Ovary (tissue), 9 donors: ENCODE measurements around the gene FARS2. TPM values are rescaled to one million over a fixed set of nuclear protein-coding genes. Genes with fewer than 3 reads are reported as not detected.

Source experiments
- DNase-seq, 5 donors: peaks; one replicate each; pipeline ENCODE4 v3.0.0-alpha.2; 2019 to 2020
- H3K27ac ChIP-seq, 2 donors: fragments of 200-600 bp; one replicate each; pipeline versions ENCODE4 v1.5.1 to v1.8.0; 2019 to 2022
- H3K27me3 ChIP-seq: fragments of 200-600 bp; one replicate; pipeline ENCODE4 v1.8.0; 2022
- H3K36me3 ChIP-seq: fragments of 200-600 bp; sonication (generic); one replicate; pipeline ENCODE4 v1.5.1; 2019
- H3K4me1 ChIP-seq: one replicate; pipeline ENCODE4 v1.8.1; 2013; ENCODE audit warnings: mild to moderate bottlenecking, moderate library complexity; ENCODE audit not compliant: insufficient read depth
- H3K4me3 ChIP-seq: fragments of 200-600 bp; sonication (generic); one replicate; pipeline ENCODE4 v1.5.1; 2017
- H3K9me3 ChIP-seq, 2 donors: fragments of 200-600 bp in 1 of 2; sonication (generic) in 1 of 2; one replicate each; pipeline versions ENCODE4 v1.5.1 to v1.8.1; 2013 to 2019; ENCODE audit warnings: mild to moderate bottlenecking in 1 of 2, moderate library complexity in 1 of 2
- EP300 ChIP-seq: sonication (generic); formaldehyde crosslinking; IDR thresholded peaks from one replicate; pipeline ENCODE4 v1.6.1; 2017; ENCODE audit warnings: antibody characterized with exemption
- POLR2A ChIP-seq: fragments of 450-650 bp; IDR thresholded peaks from one replicate; pipeline ENCODE4 v1.6.1; 2017; ENCODE audit warnings: antibody characterized with exemption, mild to moderate bottlenecking, moderate library complexity
- WGBS, 3 donors: extraction: QIAGEN DNeasy Blood & Tissue Kit in 1 of 3; methylation state at CpG; one replicate each; pipeline versions ENCODE4 v1.1.5 to v1.1.7; 2013 to 2017; 5-methylcytosine and 5-hydroxymethylcytosine counted together
- intact Hi-C, 4 donors: fragments of 100-400 bp; cut with DNase I; formaldehyde crosslinking; loops; one replicate each; pipeline versions ENCODE4 v1.11.0 to v1.15.1; 2022 to 2023
- polyA plus RNA-seq, 2 donors: library from polyadenylated mRNA; stranded (reverse); fragments of 200-250 nt in 1 of 2; fragments of 350-450 nt in 1 of 2; fragmentation: Illumina TruSeq in 1 of 2; extraction: RNeasy Lipid Tissue Mini Kit (QIAGEN cat#74804) in 1 of 2; gene quantifications; one replicate each; pipeline ENCODE4 v1.2.3, GENCODE V29; 2013 to 2014
- total RNA-seq, 7 donors: library from RNA; depleted of rRNA in 2 of 7; stranded (reverse); fragments of >200 nt in 2 of 7; fragmentation: NEBNext Ultra II Directional in 3 of 7; extraction: Animal tissue kit (Norgen Biotek cat#: 25700) in 3 of 7; gene quantifications; one replicate each; pipeline versions ENCODE4 v1.1.0 to v1.2.4, GENCODE V29; 2016 to 2023
- TF ChIP-seq, protein P1 (sequence below), 3 donors: fragments of 450-650 bp in 2 of 3; fragments of 200-600 bp in 1 of 3; IDR thresholded peaks; one replicate each; pipeline versions ENCODE4 v1.5.1 to v1.8.0; 2016 to 2022; ENCODE audit warnings: antibody characterized with exemption in 3 of 3, mild to moderate bottlenecking in 1 of 3
- donor health status: DM: no; HTN: no; CAD: no; lungs with moderate emphysema.
- donor health status: DM: no; HTN: no; CAD: no.
- donor health status: Bipolar disorder and iron deficiency.
- donor health status: DM: yes; HTN: yes; CAD: no.
- donor health status: DM: no; HTN: no; CAD: no.
- donor health status: DM: yes; HTN: yes; CAD: no.

FARS2 gene
- total and polyA plus RNA-seq, 9 donors: 9.2 to 17.5 (median 11.0) TPM

DNA sequence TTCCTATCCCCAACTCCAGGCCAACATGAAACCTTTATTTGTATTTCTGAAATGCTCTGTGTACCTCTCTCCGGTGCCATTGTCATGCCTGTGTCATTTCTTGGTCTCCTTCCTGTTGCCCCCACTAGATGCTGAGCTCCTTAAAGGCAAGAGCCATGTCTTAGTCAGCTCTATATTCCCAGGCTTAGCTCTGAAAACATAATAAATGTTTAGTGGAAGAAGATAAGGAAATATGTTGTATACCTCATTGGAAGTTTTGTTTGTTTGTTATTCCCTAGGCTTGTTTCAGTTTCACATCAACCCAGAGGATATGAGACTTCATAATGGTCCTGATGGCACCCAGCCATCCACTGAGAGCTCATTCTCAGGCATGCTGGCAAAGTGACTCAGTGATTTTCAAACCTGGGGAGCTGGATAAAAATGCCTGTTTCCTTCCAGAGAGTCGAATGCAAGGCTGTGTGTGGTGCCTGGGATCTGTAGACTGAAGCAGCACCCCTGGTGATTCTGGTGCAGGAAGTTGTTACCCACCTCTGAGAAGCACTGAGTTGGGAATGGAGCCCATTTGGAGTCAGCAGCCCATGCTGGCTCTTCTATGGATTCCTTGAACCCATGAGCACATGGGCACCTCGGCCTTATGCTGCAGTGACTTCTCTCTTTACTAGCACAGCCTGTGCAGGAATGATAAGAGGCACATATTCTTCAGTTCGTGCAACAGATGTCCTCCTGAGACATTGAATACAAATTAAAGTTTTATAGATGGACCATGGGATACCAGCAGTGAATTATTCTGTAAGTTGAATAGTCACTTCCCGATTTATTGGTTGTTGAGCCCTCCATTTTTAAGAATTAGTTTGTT is 205.2 kb downstream of the FARS2 start:
- no peak overlapping the region for H3K4me3 ChIP-seq
- no peaks in the 10 kb centered on the region for H3K27me3 ChIP-seq
- H3K9me3 ChIP-seq: no peaks in the 10 kb centered on the region
- H3K27ac ChIP-seq: no peak overlapping the region
- no peak for TF ChIP-seq EP300
- TF ChIP-seq, protein P1, sequence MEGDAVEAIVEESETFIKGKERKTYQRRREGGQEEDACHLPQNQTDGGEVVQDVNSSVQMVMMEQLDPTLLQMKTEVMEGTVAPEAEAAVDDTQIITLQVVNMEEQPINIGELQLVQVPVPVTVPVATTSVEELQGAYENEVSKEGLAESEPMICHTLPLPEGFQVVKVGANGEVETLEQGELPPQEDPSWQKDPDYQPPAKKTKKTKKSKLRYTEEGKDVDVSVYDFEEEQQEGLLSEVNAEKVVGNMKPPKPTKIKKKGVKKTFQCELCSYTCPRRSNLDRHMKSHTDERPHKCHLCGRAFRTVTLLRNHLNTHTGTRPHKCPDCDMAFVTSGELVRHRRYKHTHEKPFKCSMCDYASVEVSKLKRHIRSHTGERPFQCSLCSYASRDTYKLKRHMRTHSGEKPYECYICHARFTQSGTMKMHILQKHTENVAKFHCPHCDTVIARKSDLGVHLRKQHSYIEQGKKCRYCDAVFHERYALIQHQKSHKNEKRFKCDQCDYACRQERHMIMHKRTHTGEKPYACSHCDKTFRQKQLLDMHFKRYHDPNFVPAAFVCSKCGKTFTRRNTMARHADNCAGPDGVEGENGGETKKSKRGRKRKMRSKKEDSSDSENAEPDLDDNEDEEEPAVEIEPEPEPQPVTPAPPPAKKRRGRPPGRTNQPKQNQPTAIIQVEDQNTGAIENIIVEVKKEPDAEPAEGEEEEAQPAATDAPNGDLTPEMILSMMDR (IDR thresholded peaks at IDR 0.05): no peak
- TF ChIP-seq POLR2A: no peak
- intact Hi-C loops: no loop called here
- whole genome bisulfite sequencing, 3 donors: 88 to 90% (median 90%) methylated on average over 5 of the region's 5 CpGs
- H3K4me1 ChIP-seq: no peaks in the 10 kb centered on the region
- no peaks in the 10 kb centered on the region for H3K36me3 ChIP-seq
- DNase-seq: no peak

GRCh38 chr6:5468586-5468985 is 207.3 kb downstream of the FARS2 start:
- Histone ChIP-seq H3K27ac (no peak overlapping the region), H3K4me1 (no peaks in the 10 kb centered on the region), H3K36me3 (no peaks in the 10 kb centered on the region), H3K27me3 (no peaks in the 10 kb centered on the region), H3K9me3 (no peaks in the 10 kb centered on the region), H3K4me3 (no peak overlapping the region)
- no peak for DNase-seq
- TF ChIP-seq POLR2A (no peak), EP300 (no peak)
- TF ChIP-seq, protein P1 (IDR thresholded peaks at IDR 0.05): no peak
- WGBS, 3 donors: 87 to 88% (median 88%) methylated on average over 4 of the region's 4 CpGs
- intact Hi-C loops: no loop called here

- Histone ChIP-seq H3K4me3 (no peak overlapping the region), H3K36me3 (no peaks in the 10 kb centered on the region), H3K4me1 (no peaks in the 10 kb centered on the region), H3K27me3 (no peaks in the 10 kb centered on the region), H3K27ac (no peak overlapping the region), H3K9me3 (no peaks in the 10 kb centered on the region)
- no peak for DNase-seq
- no peak for TF ChIP-seq EP300
- TF ChIP-seq, protein P1 (IDR thresholded peaks at IDR 0.05): no peak
- no peak for TF ChIP-seq POLR2A
- intact Hi-C loops: no loop called here
- 85 to 86% (median 85%) methylated on average over 14 of the region's 14 CpGs for whole genome bisulfite sequencing, 3 donors
Measured at GRCh38 chr6:5469101-5469846, 208.0 kb downstream of the FARS2 start.

DNA sequence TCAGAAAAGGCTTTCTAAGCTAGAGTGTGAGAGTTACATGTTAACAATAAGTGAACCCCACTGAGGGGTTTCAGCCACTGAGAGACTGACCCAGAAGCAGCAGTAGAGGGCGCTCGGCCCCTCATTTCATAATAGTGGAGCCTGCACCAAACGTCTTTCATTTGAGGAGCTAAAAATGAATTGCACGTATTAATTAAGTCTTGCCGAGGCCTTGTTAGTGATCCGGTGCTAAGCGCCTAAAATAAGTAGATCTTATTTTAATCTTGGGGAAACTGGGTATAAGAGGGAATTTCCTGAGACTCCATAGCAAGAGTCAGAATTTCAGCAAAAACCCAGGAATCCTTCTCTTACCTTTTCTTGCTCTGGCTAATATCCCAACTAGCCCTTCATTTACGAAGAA is 209.7 kb downstream of the FARS2 start:
- Histone ChIP-seq H3K27me3 (no peaks in the 10 kb centered on the region), H3K4me3 (no peak overlapping the region), H3K36me3 (no peaks in the 10 kb centered on the region), H3K27ac (no peak overlapping the region), H3K9me3 (no peaks in the 10 kb centered on the region), H3K4me1 (no peaks in the 10 kb centered on the region)
- 15 to 24% (median 21%) methylated on average over 8 of the region's 8 CpGs for WGBS, 3 donors
- DNase-seq: no peak
- no peak for TF ChIP-seq POLR2A
- TF ChIP-seq, protein P1 (IDR thresholded peaks at IDR 0.05): no peak
- TF ChIP-seq EP300: no peak
- intact Hi-C loops: no loop called here
